AG08396 (cell line): Measurements from ENCODE around the gene S1PR2.

Source experiments
- DNase-seq: peaks from one replicate; pipeline ENCODE4 v3.0.0; 2012; ENCODE audit warnings: low spot score, mixed read lengths

Gene S1PR2, protein sequence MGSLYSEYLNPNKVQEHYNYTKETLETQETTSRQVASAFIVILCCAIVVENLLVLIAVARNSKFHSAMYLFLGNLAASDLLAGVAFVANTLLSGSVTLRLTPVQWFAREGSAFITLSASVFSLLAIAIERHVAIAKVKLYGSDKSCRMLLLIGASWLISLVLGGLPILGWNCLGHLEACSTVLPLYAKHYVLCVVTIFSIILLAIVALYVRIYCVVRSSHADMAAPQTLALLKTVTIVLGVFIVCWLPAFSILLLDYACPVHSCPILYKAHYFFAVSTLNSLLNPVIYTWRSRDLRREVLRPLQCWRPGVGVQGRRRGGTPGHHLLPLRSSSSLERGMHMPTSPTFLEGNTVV

GRCh38 chr19:10230861-10231611 is at the start of gene S1PR2:
Gene S1PR2, minus strand, starts transcription at chr19:10231331. Its CDS starts 6,426 bp downstream, at chr19:10224905.
- DNase-seq, result peak; percentile 92

DNA sequence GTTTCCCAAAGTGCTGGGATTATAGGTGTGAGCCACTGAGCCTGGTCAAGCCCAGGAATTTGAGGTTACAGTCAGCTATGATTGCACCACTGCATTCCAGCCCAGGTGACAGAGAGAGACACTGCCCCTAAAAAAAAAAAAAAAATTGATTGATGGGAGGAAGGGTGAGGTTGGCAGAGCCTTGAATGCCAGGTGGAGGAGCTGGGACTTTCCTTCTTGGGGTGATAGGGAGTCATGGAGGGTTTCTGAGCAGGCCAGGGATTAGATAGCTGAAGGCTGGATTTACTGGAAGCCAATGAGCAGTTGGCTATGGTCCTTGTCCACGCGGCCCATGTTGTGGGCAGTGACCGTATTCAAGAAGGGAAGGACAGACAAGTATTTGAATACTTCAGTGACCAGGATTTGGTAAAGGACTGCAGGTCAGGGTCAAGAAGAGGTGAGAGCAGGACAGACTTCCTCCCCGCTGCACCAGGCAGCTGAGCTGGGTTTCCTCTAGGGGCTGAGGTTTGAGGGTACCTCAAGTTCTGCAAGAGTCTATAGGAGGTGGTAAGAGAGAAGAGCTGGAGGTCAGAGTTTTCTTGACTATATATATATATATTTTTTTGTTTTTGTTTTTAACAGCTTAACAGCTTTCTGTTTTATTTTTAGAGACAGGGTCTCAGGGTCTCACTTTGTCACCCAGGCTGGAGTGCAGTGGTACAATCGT is 48.8 kb upstream of the S1PR2 start:
- DNase-seq, result no peak

- DNase-seq, result no peak
Observed at GRCh38 chr19:10278935-10279334, 47.8 kb upstream of the S1PR2 start.

- DNase-seq, result no peak
Observed at GRCh38 chr19:10277795-10278589, 46.9 kb upstream of the S1PR2 start.

DNA sequence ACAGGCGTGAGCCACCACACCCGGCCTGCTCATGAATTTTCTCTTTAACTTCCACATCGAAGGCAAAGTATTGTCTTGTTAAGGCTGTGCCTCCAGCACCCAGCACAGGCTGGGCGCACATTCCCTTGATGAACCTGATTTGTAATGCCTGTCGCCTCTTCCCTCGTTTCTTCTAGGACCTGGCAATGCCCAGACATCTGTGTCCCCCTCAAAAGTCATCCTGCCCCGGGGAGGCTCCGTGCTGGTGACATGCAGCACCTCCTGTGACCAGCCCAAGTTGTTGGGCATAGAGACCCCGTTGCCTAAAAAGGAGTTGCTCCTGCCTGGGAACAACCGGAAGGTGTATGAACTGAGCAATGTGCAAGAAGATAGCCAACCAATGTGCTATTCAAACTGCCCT is 43.5 kb upstream of the S1PR2 start:
- no peak for DNase-seq

DNA sequence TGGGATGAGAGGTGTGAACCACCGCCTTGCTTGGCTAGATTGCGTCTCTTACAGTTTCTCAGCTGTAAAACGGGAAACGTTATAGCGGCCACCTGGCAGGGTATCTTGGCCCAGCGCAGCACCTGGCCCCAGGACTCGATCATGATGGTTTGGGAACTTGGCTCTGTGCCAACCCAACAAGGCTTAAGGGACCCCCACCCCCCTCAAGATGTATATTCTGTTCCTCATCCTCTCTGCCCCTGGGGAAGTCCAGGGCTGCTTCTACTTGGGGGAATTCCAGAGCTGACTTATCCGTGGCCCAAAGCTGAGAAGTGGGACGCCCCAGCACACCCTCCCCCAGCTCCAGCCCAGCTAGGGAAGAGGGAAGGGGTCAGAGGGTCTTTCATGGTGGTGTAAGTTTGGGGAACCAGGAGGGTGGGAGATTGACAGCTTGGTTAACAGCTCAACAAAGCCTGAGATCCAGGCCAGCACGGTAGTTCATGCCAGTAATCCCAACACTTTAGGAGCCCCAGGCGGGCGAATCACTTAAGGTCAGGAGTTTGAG is 40.5 kb upstream of the S1PR2 start:
- DNase-seq, result no peak

GRCh38 chr19:10270616-10271394 is 39.7 kb upstream of the S1PR2 start, which contains the start of gene ICAM1:
Gene ICAM1, plus strand, starts transcription at chr19:10271120. Its CDS starts 40 bp downstream, at chr19:10271160.
- DNase-seq, result peak; percentile 37

- DNase-seq, result peak; percentile 27
Observed at GRCh38 chr19:10270180-10270615, 39.1 kb upstream of the S1PR2 start.

DNA sequence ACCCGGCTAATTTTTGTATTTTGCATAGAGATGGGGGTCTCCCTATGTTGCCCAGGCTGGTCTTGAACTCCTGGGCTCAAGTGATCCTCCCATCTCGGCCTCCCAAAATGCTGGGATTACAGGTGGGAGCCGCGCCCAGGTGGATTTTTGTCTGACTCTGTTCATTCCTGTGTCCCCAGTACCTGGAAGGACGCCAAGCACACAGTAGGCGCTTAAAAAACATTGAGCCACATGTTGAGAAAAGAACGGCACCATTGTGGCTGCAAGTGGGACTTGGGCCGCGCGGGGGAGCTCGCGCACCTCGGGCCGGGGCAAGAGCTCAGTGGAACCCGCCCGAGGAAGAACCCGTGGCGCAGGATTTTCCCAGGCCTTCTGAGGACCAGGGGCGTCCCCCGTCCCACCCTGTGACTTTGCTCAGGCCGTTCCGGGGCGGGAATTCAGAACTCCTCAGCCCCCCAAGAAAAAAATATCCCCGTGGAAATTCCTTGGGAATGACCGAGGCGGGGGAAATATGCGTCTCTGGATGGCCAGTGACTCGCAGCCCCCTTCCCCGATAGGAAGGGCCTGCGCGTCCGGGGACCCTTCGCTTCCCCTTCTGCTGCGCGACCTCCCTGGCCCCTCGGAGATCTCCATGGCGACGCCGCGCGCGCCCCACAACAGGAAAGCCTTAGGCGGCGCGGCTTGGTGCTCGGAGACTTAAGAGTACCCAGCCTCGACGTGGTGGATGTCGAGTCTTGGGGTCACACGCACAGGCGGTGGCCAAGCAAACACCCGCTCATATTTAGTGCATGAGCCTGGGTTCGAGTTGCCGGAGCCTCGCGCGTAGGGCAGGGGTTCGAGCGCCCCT is 38.4 kb upstream of the S1PR2 start:
- DNase-seq, result peak; percentile 85

- no peak for DNase-seq
Observed at GRCh38 chr19:10268071-10268470, 36.9 kb upstream of the S1PR2 start.

- no peak for DNase-seq
Observed at GRCh38 chr19:10266706-10267105, 35.6 kb upstream of the S1PR2 start.

GRCh38 chr19:10262771-10263170 is 31.6 kb upstream of the S1PR2 start:
- no peak for DNase-seq

DNA sequence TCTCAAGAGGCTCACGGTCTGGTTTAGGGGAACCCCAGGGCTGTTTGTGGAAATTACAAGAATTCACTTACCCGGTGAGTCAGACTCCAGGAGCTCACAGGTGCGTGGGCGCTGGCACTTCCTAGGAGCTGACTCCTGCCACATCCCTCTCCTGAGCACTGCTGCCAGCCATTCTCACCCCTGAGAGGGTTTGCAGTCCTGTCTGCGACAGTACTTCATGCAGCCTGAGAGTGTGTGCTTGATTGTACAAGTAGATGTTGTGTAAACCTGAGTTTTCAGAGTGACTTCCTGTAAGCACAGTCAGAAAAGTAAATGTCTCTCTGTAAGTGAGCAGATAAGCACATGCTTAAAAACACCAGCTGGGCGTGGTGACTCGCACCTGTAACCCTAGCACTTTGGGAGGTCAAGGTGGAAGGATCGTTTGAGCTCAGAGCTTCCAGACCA is 29.0 kb upstream of the S1PR2 start:
- no peak for DNase-seq

DNA sequence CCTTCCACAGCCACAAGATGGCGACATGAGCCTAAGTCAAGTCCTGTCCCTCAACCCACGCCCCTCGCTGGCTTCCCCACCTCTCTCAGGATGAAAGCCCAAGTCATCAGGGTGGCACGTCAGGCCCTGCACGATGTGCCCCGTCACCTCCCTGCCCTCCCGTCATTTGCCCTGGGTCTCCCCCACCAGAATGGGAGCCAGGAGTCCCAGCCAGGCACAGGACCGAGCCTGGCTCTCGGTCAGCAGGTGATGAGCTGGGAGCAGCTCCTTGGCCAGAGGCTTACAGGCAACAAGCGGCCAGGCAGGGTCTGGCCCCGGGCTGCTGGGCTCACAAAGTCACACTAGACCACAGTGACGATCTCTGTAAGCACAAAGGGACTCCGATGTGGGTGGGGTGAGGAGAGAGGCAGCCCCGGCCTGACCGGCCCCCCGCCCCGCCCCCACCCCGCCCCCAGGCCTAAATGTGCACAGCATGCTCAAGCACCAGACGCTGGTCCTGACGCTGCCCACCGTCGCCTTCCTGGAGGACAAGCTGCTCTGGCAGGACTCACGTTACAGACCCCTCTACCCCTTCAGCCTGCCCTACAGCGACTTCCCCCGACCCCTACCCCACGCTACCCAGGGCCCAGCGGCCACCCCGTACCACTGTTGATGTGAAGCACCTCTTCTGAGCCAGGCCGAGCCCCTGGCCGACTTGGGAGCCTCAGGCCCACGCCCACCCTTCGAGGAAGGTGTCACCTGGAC is 28.2 kb upstream of the S1PR2 start:
- peak; percentile 77 for DNase-seq

- no peak for DNase-seq
Observed at GRCh38 chr19:10258080-10258710, 27.1 kb upstream of the S1PR2 start.

DNA sequence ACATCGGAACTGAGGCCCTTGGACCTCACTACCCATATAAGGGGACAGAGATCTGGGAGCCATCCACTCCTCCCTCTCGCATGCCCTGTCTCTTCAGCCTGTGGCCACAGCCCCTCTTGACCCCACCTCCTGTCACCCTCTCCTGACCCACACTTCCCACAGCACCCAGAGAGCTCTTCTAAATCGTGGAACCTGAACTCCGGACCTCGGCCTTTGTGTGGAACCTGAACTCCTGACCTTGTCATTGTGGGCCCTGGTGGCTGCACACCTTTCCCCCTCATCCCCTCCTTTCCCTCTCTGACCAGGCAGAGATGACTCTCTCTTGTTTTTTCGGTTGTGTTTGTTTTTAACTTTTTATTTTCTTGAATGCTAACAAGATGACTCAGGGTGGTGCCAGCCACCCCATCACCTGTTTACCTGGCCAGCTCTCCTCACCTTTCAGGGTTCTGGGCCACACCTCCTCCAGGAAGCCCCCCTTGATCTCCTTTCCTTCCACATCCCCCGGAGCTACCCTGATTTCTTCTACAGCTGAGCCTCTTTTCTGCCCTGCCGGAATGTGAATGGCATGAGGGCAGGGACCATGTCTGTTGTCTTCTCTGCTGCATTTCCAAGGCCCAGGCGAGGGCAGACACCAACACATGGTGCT is 26.0 kb upstream of the S1PR2 start:
- DNase-seq, result no peak

- no peak for DNase-seq
Observed at GRCh38 chr19:10256551-10256950, 25.4 kb upstream of the S1PR2 start.

DNA sequence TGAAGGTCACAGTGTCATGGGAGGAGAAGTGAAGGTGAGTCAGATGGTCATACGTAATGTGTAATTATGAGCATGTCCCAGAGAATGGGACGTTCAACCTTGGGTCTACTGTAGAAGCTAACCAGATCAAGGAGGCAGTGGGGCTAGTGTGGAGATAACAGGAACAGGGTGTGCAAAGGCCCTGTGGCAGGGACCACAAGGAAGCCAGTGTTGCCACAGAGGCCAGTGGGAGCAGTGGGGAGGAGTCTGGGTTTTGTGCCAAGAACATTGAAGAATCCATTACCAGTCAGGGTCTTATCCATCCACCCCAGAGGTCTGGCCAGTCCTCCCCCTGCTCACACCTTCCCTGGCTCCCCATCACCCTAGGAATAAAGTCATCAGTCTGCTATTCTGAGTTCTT is 24.2 kb upstream of the S1PR2 start:
- no peak for DNase-seq
